B cell (primary cell): ENCODE measurements around the gene PCSK6. TPM values are rescaled to one million over a fixed set of nuclear protein-coding genes. Genes with fewer than 3 reads are reported as not detected.

Experiments used
- ATAC-seq: fragments of 200-7000 bp; cut with Tn5 transposase; one replicate; pipeline ENCODE4 v1.10.0; 2021; ENCODE audit warnings: low read depth, mild to moderate bottlenecking, moderate number of reproducible peaks, moderate library complexity
- CTCF ChIA-PET: fragments of 350-600 bp; sonication (Branson Sonifier 250); formaldehyde crosslinking; loops from one replicate; lab custom pipeline; 2021; ENCODE audit warnings: antibody characterized with exemption, inconsistent platforms; lab: Charles Lee
- POLR2A ChIA-PET: fragments of 350-600 bp; sonication (Branson Sonifier 250); formaldehyde crosslinking; loops from one replicate; lab custom pipeline; 2021; ENCODE audit warnings: antibody characterized with exemption; lab: Charles Lee
- DNase-seq: peaks from one replicate; pipeline ENCODE4 v3.0.0; 2013
- H2AFZ ChIP-seq: 2 replicates; pipeline ENCODE4 v1.6.1; 2012; ENCODE audit warnings: mild to moderate bottlenecking, low read depth, low read length; ENCODE audit not compliant: insufficient read depth, poor library complexity, severe bottlenecking
- H3K27ac ChIP-seq, 2 donors: 1 replicate in 1 of 2; 2 replicates in 1 of 2; pipeline ENCODE4 v1.5.1; 2012 to 2013; ENCODE audit warnings: low read length in 2 of 2, mild to moderate bottlenecking in 2 of 2, moderate library complexity in 1 of 2
- H3K27me3 ChIP-seq, 4 experiments: fragments of 200-600 bp in 1 of 4; sonication (generic) in 1 of 4; replicated peaks in 1 of 4; 1 replicate in 2 of 4; 2 replicates in 2 of 4; pipeline versions ENCODE4 v1.6.1 to v1.7.0; 2013 to 2016; ENCODE audit warnings: low read length in 3 of 4, mild to moderate bottlenecking in 2 of 4, mixed read lengths in 1 of 4, moderate library complexity in 1 of 4; ENCODE audit not compliant: insufficient read depth in 4 of 4, control insufficient read depth in 3 of 4; ENCODE audit errors: control extremely low read depth in 1 of 4
- H3K36me3 ChIP-seq, 2 experiments: replicated peaks in 1 of 2; 1 replicate in 1 of 2; 2 replicates in 1 of 2; pipeline versions ENCODE4 v1.6.1 to v1.7.1; 2013; ENCODE audit warnings: low read length in 1 of 2; ENCODE audit not compliant: insufficient read depth in 2 of 2, control insufficient read depth in 1 of 2; ENCODE audit errors: control extremely low read depth in 1 of 2, extremely low read depth in 1 of 2
- H3K4me1 ChIP-seq, 2 donors: fragments of 200-600 bp in 1 of 2; sonication (generic) in 1 of 2; 1 replicate in 1 of 2; 2 replicates in 1 of 2; pipeline versions ENCODE4 v1.5.1 to v1.6.1; 2013 to 2017; ENCODE audit warnings: low read length in 2 of 2; ENCODE audit not compliant: control insufficient read depth in 2 of 2, insufficient read depth in 2 of 2
- H3K4me2 ChIP-seq: replicated peaks from 2 replicates; pipeline ENCODE3; 2012; ENCODE audit warnings: mild to moderate bottlenecking, low read depth, low read length; ENCODE audit not compliant: poor library complexity, severe bottlenecking
- H3K4me3 ChIP-seq, 5 experiments: fragments of 200-600 bp in 1 of 5; sonication (generic) in 1 of 5; 1 replicate in 3 of 5; 2 replicates in 2 of 5; pipeline versions ENCODE4 v1.5.1 to v1.7.0; 2011 to 2016; ENCODE audit warnings: low read length in 4 of 5, mild to moderate bottlenecking in 4 of 5, low read depth in 2 of 5, control low read depth in 1 of 5, moderate library complexity in 1 of 5; ENCODE audit not compliant: insufficient read depth in 1 of 5; ENCODE audit errors: control extremely low read depth in 1 of 5, extremely low read depth in 1 of 5
- H3K79me2 ChIP-seq: fragments of 200-600 bp; sonication (generic); one replicate; pipeline ENCODE4 v1.6.0; 2016; ENCODE audit warnings: low read length; ENCODE audit not compliant: control insufficient read depth, insufficient read depth
- H3K9ac ChIP-seq: fragments of 200-600 bp; sonication (generic); 2 replicates; pipeline ENCODE4 v1.6.1; 2017; ENCODE audit warnings: mild to moderate bottlenecking, low read length, moderate library complexity
- H3K9me3 ChIP-seq, 3 donors: one replicate each; pipeline versions ENCODE4 v1.6.1 to v1.7.1; 2013; ENCODE audit warnings: low read length in 2 of 3; ENCODE audit not compliant: control insufficient read depth in 2 of 3, insufficient read depth in 1 of 3; ENCODE audit errors: control extremely low read depth in 1 of 3
- H4K20me1 ChIP-seq: 2 replicates; pipeline ENCODE4 v1.6.0; 2012; ENCODE audit warnings: mild to moderate bottlenecking, low read length; ENCODE audit not compliant: insufficient read depth, control insufficient read depth, poor library complexity, severe bottlenecking
- H3K27ac Mint-ChIP-seq: one replicate; pipeline ENCODE4 v1.8.0; 2021; ENCODE audit warnings: mixed read lengths
- H3K27me3 Mint-ChIP-seq: one replicate; pipeline ENCODE4 v1.8.0; 2021; ENCODE audit warnings: mixed read lengths
- H3K4me1 Mint-ChIP-seq: one replicate; pipeline ENCODE4 v1.8.0; 2021; ENCODE audit warnings: mixed read lengths
- H3K4me3 Mint-ChIP-seq: one replicate; pipeline ENCODE4 v1.8.0; 2021; ENCODE audit warnings: mixed read lengths
- H3K9me3 Mint-ChIP-seq: one replicate; pipeline ENCODE4 v1.8.0; 2022; ENCODE audit warnings: mixed read lengths; ENCODE audit not compliant: insufficient read depth
- CTCF ChIP-seq: fragments of 200-600 bp; IDR thresholded peaks from one replicate; pipeline ENCODE4 v1.8.0; 2022; ENCODE audit warnings: antibody characterized with exemption, mild to moderate bottlenecking
- EZH2 ChIP-seq: IDR thresholded peaks from 2 replicates; pipeline ENCODE4 v1.6.1; 2012; ENCODE audit warnings: borderline replicate concordance, low read depth, mild to moderate bottlenecking, moderate library complexity, low read length; ENCODE audit not compliant: insufficient read depth, poor library complexity, severe bottlenecking
- WGBS: methylation state at CpG from one replicate; pipeline ENCODE4 v1.1.5; 2013; ENCODE audit warnings: missing lambda C conversion rate; ENCODE audit not compliant: insufficient coverage; 5-methylcytosine and 5-hydroxymethylcytosine counted together
- intact Hi-C: fragments of 100-400 bp; cut with micrococcal nuclease; formaldehyde crosslinking; loops from one replicate; pipeline ENCODE4 v1.10.0; 2022
- polyA plus RNA-seq: library from polyadenylated mRNA; depleted of rRNA; stranded (reverse); fragments of >200 nt; gene quantifications from 2 replicates; pipeline ENCODE4 v1.2.3, GENCODE V29; 2012
- total RNA-seq, 2 donors: library from RNA; stranded (reverse); fragments of 120-200 nt in 1 of 2; gene quantifications; 1 replicate in 1 of 2; 2 replicates in 1 of 2; pipeline versions ENCODE4 v1.2.3 to v1.2.4, GENCODE V29; 2013 to 2022

Gene PCSK6
- total and polyA plus RNA-seq, 2 donors (not counting 1 experiment from before 2014, with no cell fraction given) = 0.66 to 1.6 TPM

DNA sequence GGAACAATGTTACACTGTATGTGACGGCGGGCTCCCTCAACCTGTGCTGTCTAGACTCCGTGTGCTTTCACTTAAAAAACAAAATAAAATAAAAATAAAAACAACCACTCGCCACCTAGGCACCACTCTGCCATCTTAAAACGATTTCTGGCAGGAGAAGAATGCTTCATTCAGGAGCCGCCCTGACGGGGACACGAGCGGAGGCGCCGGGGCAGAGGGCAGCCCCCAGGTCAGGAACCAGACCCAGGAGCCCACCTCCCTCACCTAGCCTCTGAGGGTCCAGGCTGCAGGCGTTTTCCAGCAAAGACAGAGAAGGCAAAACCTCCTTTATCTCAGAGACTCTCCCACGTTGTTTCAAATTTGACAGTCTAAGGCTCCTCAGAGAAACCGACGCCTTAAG lies 109.4 kb downstream of the PCSK6 start:
- intact Hi-C loops = no loop called here
- Histone ChIP-seq H3K36me3 (no peaks in the 10 kb centered on the region), H3K27ac (no peak overlapping the region), H3K4me2 (no peak overlapping the region), H3K9me3 (no peaks in the 10 kb centered on the region), H3K79me2 (no peaks in the 10 kb centered on the region), H4K20me1 (no peaks in the 10 kb centered on the region), H3K4me3 (no peak overlapping the region), H3K4me1 (no peaks in the 10 kb centered on the region), H3K27me3 (no peaks in the 10 kb centered on the region), H2AFZ (no peak overlapping the region), H3K9ac (no peak overlapping the region)
- H3K27ac Mint-ChIP-seq = no peak overlapping the region
- peaks cover 2% of the 10 kb centered on the region for H3K4me1 Mint-ChIP-seq
- WGBS = 91% methylated on average over 11 of the region's 15 CpGs
- H3K4me3 Mint-ChIP-seq = no peak overlapping the region
- H3K27me3 Mint-ChIP-seq = peaks cover 3% of the 10 kb centered on the region
- no peaks in the 10 kb centered on the region for H3K9me3 Mint-ChIP-seq
- POLR2A ChIA-PET = no interaction called here
- TF ChIP-seq CTCF (no peak), EZH2 (no peak)
- DNase-seq (no peak), ATAC-seq (no peak)
- CTCF ChIA-PET = no interaction called here

- H3K4me2 ChIP-seq = no peak overlapping the region
- no peaks in the 10 kb centered on the region for H3K4me1 ChIP-seq
- no peak overlapping the region for H3K4me3 Mint-ChIP-seq
- H4K20me1 ChIP-seq = no peaks in the 10 kb centered on the region
- no peaks in the 10 kb centered on the region for H3K27me3 ChIP-seq
- H3K27me3 Mint-ChIP-seq = peaks cover 3% of the 10 kb centered on the region
- no peak overlapping the region for H3K4me3 ChIP-seq
- H3K79me2 ChIP-seq = no peaks in the 10 kb centered on the region
- DNase-seq (no peak), ATAC-seq (no peak)
- peaks cover 2% of the 10 kb centered on the region for H3K4me1 Mint-ChIP-seq
- no peaks in the 10 kb centered on the region for H3K9me3 Mint-ChIP-seq
- WGBS = 92% methylated on average over 15 of the region's 15 CpGs
- intact Hi-C loops = no loop called here
- H3K27ac Mint-ChIP-seq = no peak overlapping the region
- no peak overlapping the region for H2AFZ ChIP-seq
- no peak overlapping the region for H3K27ac ChIP-seq
- no peak overlapping the region for H3K9ac ChIP-seq
- TF ChIP-seq EZH2 = no peak
- no peak for TF ChIP-seq CTCF
- CTCF ChIA-PET = no interaction called here
- POLR2A ChIA-PET = no interaction called here
- H3K9me3 ChIP-seq = no peaks in the 10 kb centered on the region
- no peaks in the 10 kb centered on the region for H3K36me3 ChIP-seq
Measured at GRCh38 chr15:101379647-101380046, 109.9 kb downstream of the PCSK6 start.
